HS-27A (cell line): ENCODE results near the gene POP7.
"Not testable (repeated sequence)": the region's sequence is repeated elsewhere in the genome, so short reads cannot be mapped to it uniquely, and the experiment has no call there.

Source experiments
- DNase-seq: peaks from one replicate; pipeline ENCODE4 v3.0.0-alpha.2; 2012; ENCODE audit warnings: low read depth, missing footprints

The POP7 gene

DNA sequence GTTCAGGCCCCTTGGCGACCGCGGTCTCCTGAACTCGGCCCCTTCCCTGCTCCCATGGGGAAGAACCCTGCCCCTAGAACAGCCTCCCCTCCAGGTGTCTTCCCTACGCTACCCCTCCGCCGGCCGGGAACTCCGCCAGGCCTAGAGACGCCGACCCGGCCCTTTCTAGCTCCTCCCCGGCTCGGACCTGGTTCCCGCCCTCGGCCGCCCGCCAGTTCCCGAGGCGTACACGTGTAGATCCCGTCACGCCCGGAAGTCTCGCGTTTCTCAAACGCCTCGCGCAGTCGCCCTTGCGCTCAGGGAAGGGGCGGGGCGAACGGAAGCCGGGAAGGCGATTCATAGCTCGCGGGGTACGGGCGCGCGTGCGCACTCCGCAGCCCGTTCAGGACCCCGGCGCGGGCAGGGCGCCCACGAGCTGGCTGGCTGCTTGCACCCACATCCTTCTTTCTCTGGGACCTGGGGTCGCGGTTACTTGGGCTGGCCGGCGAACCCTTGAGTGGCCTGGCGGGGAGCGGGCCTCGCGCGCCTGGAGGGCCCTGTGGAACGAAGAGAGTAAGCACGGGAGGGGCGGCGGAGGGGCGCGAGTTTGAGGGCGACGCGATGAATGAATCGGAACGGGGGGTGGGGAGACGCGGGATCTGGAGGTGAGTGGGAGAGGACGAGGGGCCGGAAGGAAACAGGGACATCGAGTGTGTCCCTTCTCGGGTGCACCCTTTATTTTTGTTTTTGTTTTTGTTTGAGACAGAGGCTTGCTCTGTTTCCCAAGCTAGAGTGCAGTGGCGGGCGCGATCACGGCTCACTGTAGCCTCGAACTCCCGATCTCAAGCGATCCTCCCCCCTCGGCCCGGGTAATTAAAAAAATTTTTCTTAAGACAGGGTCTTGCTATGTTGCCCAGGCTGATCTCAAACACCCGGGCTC, at the start of gene POP7:
POP7 (plus strand) TSS at position 369 of the 919 bp plus-strand sequence. CDS start 710 bp downstream, outside the sequence.
- DNase-seq: peak; percentile 85

DNA sequence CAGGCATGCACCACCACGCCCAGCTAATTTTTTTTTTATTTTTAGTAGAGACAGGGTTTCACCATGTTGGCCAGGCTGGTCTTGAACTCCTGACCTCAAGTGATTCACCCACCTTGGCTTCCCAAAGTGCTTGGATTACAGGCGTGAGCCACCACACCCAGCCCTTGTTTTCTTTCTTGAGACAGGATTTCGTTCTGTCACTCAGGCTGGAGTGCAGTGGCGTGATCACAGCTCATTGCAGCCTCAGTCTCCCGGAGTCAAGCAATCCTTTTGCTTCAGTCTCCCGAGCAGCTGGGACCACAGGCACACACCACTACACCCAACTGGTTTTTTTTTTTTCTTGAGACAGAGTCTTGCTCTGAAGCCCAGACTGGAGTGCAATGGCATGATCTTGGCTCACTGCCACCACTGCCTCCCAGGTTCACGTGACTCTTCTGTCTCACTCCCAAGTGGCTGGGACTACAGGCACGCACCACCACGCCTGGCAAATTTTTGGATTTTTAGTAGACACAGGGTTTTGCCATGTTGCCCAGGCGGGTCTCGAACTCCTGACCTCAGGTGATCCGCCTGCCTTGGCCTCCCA, 43.6 kb upstream of the POP7 start:
- DNase-seq: not testable (repeated sequence)

DNA sequence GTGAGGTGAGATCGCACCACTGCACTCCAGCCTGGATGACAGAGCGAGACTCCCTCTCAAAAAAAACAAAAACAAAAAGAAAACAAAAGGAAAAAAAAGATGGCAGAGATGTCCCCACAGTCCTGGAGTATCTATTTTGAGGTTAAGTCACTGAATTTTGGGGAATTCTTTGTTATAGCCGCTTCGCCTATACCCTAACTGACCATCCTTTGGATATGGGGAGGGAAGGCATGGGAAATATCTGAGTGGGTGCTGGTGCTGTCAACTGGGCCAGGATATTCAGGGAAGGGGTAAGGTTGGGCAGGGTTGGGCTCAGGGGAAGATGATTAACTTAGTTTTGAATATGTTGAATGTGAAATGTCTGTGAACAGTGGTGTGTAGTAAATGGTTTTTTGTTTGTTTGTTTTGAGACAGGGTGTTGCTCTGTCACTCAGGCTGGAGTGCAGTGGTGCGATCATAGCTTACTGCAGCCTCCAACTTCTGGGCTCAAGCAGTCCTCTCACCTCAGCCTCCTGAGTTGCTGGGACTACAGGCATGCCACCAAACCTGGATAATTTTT, 40.7 kb upstream of the POP7 start:
- DNase-seq: no peak

DNA sequence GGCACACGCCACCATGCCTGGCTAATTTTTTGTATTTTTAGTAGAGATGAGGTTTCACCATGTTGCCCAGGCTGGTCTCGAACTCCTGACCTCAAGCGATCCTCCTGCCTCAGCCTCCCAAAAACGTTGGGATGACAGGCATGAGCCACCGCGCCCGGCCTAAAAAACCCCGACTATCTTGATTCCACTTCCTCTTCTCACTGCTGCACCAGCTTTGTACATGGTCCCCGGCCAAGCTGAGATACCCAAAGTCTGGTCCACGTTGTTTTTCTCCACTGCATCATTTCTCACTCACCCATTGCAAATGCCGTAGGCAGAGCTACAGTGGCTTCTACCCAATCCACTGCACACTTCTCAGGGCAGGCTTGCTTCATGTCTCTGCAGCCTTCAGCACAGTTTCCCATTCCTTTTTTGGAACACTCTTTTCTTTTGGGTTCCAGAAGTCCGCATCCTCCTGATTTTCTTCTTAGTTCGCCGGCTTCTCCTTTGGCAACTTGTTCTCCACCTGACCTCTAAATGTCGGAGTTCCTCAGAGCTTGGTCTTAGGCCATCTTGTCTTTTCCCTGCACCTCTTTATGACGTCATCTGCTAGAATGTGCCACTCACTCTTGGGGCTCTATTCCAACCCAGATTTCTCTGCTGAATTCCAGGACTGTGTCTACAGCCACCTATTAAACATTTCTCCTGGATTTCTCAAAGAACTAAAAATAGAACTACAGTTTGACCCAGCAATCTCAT, 38.4 kb upstream of the POP7 start:
- DNase-seq: no peak

DNA sequence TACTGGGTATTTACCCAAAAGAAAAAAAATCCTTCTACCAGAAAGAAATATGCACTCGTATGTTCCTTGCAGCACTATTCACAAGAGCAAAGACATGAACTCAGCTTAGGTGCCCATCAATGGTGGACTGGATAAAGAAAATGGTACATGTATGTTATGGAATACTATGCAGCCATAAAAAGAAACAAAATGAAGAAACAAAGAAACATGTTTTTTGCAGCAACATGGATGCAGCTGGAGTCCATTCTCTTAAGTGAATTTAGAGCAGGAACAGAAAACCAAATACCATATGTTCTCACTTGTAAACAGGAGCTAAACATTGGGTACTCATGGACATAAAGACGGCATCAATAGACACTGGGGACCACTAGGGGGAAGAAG, 37.9 kb upstream of the POP7 start:
- no peak for DNase-seq

DNA sequence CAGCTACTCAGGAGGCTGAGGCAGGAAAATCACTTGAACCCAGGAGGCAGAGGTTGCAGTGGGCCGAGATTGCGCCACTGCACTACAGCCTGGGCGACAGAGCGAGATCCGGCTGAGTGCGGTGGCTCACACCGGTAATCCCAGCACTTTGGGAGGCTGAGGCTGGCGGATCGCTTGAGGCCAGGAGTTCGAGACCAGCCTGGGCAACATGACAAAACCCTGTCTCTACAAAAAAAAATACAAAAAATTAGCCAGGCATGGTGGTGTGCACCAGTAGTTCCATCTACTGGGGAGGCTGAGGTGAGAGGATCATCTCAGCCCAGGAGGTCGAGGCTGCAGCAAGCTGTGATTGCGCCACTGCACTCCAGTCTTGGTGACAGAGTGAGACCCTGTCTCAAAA, 36.8 kb upstream of the POP7 start:
- not testable (repeated sequence) for DNase-seq

DNA sequence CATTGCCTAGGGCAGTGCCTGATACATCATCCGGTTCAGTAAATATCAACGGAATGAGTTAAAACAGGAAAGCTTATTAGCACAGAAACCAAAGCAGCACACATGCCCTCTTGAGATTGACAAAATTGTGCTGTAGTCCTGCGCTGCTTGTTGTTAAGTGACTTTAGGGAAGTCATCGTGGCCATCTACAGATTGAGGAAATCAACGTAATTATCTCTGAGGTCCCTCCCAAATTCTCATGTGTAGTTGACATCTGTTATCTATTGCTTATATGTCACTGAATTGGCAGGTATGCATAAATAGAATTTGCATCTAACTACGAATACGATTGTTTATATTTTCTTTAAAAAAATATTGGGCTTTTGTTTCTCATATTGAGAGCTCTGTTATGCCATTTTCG, 35.8 kb upstream of the POP7 start:
- DNase-seq: no peak

DNA sequence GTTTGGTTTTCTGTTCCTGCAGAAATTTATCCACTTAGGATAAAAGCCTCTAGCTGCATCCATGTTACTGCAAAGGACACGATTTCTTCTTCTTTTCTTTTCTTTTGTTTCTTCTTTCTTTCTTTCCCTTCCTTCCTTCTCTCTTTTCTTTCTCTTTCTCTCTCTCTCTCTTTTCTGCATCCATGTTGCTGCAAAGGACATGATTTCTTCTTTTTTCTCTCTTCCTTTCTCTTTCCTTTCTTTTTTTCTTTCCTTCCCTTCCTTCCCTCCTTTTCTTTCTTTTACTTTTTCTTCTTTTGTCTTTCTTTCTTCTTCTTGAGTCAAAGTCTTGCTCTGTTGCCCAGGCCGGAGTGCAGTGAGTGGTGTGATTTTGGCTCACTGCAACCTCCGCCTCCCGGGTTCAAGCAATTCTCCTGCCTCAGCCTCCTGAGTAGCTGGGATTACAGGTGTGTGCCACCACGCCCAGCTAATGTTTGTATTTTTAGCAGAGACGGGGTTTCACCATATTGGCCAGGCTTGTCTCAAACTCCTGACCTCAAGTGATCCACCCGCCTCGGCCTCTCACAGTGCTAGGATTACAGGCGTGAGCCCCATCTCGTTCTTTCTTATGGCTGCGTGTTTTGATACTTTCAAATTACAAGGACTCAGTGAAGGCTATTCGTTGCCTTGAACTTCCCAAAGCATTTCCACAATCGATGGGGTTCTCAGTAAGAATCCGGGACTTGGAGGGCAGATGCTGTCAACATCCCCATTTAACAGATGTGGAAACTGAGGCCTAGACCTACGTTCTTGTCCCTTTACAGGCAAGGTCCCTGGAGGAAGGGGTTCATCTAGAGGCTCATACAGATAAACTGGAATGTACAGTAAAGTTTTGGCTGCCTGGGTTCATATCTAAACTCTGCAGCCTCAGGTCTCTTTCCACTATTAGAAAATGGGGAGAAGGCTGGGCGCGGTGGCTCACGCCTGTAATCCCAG, 34.3 kb upstream of the POP7 start:
- no peak for DNase-seq

DNA sequence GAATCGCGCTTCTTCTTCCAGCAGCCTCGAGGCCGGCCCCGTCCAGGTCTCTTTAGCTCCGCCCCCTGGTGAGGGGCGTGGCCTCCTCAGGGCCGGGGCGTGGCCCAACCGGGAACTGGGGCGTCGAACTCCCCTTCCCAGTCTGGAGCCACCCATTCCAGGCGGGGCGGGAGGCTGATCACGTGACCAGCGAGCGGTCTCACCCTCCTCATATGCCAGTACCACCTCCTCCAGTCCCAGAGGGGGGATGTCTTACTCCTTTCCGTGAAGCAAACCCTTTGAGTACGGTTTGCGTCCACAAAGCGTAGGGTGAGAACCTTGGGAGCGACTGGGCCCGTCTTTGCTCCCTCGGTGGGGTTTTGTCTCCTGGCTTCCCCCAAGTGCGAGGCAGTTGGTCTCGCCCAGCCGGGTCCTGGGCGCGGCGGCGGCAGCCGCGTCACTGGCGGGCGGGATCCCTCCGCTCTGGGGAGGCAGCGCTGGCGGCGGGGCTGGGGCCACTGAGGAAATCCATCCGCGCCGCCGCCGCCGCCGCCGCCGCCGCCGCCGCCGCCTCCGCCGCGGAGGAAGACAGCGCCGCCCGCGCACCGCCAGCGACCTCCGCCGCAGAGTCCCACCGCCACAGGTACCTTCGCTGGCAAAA, 32.5 kb upstream of the POP7 start, which contains the start of gene GNB2:
GNB2 (plus strand) TSS at position 439 of the 640 bp plus-strand sequence. CDS start 2,526 bp downstream, outside the sequence.
- peak; percentile 94 for DNase-seq

DNA sequence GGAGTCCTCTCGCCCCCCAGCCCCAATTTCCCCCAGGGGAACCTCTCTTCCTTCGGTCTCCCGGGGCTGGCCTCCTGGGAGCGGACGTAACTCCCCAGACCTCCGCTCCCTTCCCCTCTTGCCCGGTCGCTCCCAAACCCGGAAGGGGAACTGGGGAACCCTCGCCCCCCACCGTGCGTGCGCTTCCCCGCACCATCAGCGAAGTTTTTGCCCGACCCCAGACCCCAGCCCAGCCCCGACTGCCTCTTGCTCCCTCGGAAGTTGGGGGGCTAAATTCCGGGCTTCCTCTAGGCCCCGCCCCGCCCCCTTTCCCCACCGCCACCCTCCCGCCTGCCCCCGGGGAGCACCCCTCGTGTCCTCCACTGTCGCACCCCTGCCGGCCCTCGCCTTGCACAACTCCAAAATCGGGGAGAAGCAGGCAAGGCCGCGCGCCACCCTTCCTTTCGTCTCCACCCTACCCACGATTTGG, 31.9 kb upstream of the POP7 start:
- no peak for DNase-seq

DNA sequence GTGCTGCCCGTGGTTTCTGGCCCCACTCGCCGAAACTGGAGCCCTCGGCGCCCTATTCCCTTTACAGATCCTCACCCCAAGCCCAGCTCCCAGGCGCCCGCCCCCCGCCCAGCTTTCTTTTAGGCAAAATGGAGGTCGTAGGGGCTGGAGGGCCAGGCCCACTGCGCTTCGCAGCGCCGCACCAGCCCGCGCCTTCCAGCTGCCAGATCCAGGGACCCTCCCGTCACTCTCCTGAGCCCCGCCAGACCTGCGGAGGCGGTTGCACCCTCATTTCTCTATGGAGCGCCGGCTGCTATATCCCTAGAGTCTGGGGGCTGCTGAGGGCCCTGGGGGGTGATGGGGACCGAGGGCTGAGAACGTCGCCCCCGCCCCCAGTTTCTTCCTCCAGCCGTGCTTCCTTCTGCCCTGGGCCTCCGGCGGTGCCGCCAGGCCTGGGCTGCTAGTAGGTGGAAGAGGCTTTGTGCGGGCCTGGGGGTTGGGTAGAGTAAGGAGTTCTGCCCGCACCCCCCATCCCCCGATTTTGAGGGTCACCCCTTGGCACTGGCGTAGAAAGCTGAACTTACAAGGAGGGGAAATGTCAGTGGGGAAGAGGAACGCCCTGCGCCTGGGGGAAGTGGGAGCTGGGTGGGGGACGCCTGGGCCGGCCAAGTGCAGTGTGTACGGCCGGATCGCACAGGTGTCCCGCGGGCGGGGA, 31.4 kb upstream of the POP7 start:
- no peak for DNase-seq

DNA sequence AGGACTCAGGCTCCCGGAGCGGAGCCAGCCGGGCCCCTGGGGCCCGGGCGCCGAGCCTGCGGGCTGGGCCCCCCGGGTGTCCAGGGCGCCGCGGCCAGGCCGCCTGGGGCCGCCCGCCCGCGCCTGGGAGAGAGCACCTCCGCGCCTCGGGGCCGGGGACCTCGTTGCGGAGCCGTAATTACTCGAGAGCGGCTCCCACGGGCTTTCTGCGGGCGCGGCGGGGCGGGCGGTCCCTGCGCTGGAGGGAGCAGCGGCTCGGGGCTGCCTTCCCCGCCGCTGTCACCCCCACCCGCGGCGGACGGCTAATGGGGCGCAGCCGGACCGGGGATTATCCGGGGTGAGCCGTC, 30.8 kb upstream of the POP7 start:
- no peak for DNase-seq

DNA sequence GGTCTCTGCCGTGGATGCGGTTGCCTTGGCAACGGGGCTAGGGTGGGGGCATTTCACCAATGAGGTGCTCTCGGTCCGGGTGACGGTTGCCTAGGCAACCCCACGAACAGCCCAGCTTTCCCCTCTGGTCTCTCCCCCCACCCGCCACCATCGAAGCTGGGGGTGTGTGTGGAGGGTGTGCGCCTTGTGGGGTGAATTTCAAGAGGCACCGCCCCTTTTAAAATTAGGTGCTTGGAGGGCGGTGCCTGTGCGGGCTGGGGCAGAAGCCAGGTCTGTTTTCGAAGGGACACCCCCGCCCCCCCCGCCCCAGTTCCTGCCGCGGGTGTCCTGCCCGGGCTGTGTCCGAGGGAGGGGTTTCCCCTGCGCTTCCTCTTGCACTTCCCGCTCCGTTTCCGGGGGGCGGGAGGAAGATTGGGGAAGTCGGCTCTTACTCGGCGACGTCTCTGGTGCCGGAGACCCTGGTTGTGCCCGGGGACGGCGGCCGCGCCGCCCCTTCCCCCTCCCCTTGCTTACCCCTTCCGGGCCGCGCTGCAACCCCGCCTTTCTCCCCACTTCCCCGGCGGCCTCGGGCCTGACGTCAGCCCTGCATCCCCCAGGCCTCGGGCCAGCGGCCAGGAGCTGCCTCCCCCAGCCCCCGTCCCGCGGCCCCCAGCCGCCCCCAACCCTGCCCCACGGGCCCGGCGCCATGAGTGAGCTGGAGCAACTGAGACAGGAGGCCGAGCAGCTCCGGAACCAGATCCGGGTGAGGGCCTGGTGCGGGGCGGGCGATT, 30.2 kb upstream of the POP7 start:
- no peak for DNase-seq

DNA sequence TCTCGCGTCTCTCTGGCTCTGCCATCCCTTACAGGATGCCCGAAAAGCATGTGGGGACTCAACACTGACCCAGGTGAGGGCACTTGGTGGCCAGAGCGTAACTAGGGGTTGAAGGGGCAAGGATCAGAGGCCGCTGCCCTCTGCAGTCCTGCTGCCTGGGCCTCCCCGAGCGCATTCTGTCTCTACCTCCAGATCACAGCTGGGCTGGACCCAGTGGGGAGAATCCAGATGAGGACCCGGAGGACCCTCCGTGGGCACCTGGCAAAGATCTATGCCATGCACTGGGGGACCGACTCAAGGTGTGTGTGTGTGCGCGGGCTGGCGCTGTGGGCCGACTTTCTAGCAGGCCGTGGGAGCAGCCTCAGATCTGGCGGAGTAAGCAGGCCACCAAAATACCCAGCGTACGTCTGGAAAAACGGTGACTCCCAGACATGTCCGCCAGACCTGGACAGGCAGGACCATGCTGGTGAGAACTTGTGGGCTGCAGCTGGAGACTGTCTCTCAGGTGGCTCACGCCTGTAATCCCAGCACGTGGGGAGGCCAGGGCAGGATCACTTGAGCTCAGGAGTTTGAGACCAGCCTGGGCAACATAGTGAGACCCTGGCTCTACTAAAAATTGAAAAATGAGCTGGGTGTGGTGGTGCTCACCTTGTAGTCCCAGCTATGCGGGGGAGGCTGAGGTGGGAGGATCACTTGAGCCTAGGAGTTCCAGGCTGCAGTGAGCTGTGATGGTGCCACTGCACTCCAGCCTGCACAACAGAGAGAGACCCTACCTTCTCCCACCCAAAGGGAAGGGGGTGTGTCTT, 29.2 kb upstream of the POP7 start:
- DNase-seq: no peak

DNA sequence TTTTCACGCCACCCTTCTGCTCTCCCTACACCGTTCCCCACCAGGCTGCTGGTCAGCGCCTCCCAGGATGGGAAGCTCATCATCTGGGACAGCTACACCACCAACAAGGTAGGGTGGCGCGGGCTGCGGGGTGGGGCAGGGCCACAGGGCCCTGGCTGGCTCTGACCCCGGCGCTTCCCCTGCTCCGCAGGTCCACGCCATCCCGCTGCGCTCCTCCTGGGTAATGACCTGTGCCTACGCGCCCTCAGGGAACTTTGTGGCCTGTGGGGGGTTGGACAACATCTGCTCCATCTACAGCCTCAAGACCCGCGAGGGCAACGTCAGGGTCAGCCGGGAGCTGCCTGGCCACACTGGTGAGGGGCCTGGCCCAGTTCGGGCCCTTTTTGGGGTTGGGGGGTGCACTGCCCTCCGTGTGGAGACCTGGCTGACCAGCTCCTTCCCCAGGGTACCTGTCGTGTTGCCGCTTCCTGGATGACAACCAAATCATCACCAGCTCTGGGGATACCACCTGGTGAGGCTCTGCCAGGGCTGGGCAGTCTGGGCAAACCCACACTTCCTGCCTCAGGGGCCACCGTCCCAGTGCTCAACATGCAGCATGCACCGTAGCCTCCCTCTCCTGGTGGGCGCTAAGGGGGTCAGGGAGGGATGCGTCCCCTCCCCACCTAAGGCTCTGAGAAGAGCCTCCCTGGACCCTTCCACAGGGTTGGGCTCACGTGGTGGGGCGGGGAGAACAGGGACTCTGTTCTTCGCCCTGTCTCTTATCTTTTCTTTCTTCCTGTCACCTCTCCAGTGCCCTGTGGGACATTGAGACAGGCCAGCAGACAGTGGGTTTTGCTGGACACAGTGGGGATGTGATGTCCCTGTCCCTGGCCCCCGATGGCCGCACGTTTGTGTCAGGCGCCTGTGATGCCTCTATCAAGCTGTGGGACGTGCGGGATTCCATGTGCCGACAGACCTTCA, 28.3 kb upstream of the POP7 start:
- no peak for DNase-seq

DNA sequence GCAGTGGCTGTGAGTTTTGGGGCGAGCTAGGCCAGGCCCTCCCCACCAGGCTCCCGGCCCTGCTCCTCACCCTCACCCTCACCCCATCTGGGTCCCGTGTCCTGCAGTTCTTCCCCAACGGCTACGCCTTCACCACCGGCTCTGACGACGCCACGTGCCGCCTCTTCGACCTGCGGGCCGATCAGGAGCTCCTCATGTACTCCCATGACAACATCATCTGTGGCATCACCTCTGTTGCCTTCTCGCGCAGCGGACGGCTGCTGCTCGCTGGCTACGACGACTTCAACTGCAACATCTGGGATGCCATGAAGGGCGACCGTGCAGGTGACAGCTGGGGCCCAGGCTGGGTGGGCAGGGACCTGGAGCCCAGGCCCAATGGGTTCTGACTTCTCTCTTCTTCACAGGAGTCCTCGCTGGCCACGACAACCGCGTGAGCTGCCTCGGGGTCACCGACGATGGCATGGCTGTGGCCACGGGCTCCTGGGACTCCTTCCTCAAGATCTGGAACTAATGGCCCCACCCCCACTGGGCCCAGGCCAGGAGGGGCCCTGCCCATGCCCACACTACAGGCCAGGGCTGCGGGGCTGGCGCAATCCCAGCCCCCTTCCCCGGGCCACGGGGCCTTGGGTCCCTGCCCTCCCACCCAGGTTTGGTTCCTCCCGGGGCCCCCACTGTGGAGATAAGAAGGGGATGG, 27.5 kb upstream of the POP7 start:
- DNase-seq: no peak
